ENCODE results near the gene GALNT18. TPM values are rescaled to one million over a fixed set of nuclear protein-coding genes. Genes with fewer than 3 reads are reported as not detected.

Gene GALNT18
- total RNA-seq, 2 experiments from 2014 or later: 0.69 to 0.71 TPM

- H3K27me3 Mint-ChIP-seq: no peaks in the 10 kb centered on the region
- CTCF ChIA-PET: no interaction called here
Observed at GRCh38 chr11:11230802-11231562, 390.8 kb downstream of the GALNT18 start.

GRCh38 chr11:11230087-11230486 lies 391.7 kb downstream of the GALNT18 start:
- Mint-ChIP-seq H3K4me1 (no peaks in the 10 kb centered on the region), H3K27ac (no peak overlapping the region), H3K9me3 (no peaks in the 10 kb centered on the region), H3K36me3 (ENCODE audit: low read depth) (no peaks in the 10 kb centered on the region), H3K4me3 (no peak overlapping the region), H3K27me3 (no peaks in the 10 kb centered on the region)
- CTCF ChIA-PET: no interaction called here
- no peak for DNase-seq
- POLR2A ChIA-PET: no interaction called here

More at GRCh38 chr11:11230802-11231562, 390.8 kb downstream of the GALNT18 start:
- Mint-ChIP-seq H3K4me1 (no peaks in the 10 kb centered on the region), H3K27ac (no peak overlapping the region), H3K36me3 (ENCODE audit: low read depth) (no peaks in the 10 kb centered on the region), H3K9me3 (no peaks in the 10 kb centered on the region), H3K4me3 (no peak overlapping the region)
- DNase-seq: peak; percentile 8
- POLR2A ChIA-PET: no interaction called here

GRCh38 chr11:11229647-11230046 lies 392.2 kb downstream of the GALNT18 start:
- H3K36me3 Mint-ChIP-seq (ENCODE audit: low read depth): no peaks in the 10 kb centered on the region
- DNase-seq: no peak
- no peaks in the 10 kb centered on the region for H3K9me3 Mint-ChIP-seq
- POLR2A ChIA-PET: no interaction called here
- CTCF ChIA-PET: no interaction called here
- no peaks in the 10 kb centered on the region for H3K27me3 Mint-ChIP-seq
- H3K4me3 Mint-ChIP-seq: no peak overlapping the region
- no peaks in the 10 kb centered on the region for H3K4me1 Mint-ChIP-seq
- no peak overlapping the region for H3K27ac Mint-ChIP-seq

GRCh38 chr11:11227296-11228085 lies 394.3 kb downstream of the GALNT18 start:
- POLR2A ChIA-PET: interaction anchor here (0.5 kb wide), 1 partner anchor 358 kb away, joined by 3 read pairs; no protein-coding TSS in a partner anchor
- no peaks in the 10 kb centered on the region for H3K4me1 Mint-ChIP-seq
- H3K27me3 Mint-ChIP-seq: no peaks in the 10 kb centered on the region
- DNase-seq: no peak
- CTCF ChIA-PET: interaction anchor here (1.4 kb wide), 1 partner anchor 11 kb away, joined by 3 read pairs; no protein-coding TSS in a partner anchor
- H3K4me3 Mint-ChIP-seq: no peak overlapping the region
- no peaks in the 10 kb centered on the region for H3K36me3 Mint-ChIP-seq (ENCODE audit: low read depth)
- H3K9me3 Mint-ChIP-seq: no peaks in the 10 kb centered on the region
- H3K27ac Mint-ChIP-seq: no peak overlapping the region

Small RNA genes lying within 50 kb of the gene (microRNA-seq; reads per million reads assigned to microRNA genes)
- gene MIR4299 (ENCODE audit: borderline microRNAs expressed, borderline replicate concordance): not detected

Other genes with a start within 250 kb of the GALNT18 start
- gene USP47, start 220.0 kb upstream of the GALNT18 start, total RNA-seq: 10 to 100 TPM; 38.2 to 42.5 TPM